ENCODE data around the gene TMEM150A.

TMEM150A gene

GRCh38 chr2:85548608-85548900 is 53.9 kb downstream of the TMEM150A start:
- no peak overlapping the region for H3K27ac ChIP-seq
- no peak for DNase-seq (ENCODE audit: low spot score)
- CTCF ChIA-PET = interaction anchor here (0.6 kb wide), 2 partner anchors 80 to 138 kb away, joined by 3 to 4 read pairs; no protein-coding TSS in a partner anchor
- TF ChIP-seq CTCF (conservative IDR thresholded peaks at IDR 0.05; ENCODE audit: low read depth) = no peak
- POLR2A ChIA-PET (ENCODE audit: low non-redundant PET) = no interaction called here

All from RWPE1 (cell line).